ENCODE measurements around the gene SNX15. TPM values are rescaled to one million over a fixed set of nuclear protein-coding genes. Genes with fewer than 3 reads are reported as not detected.

Gene SNX15
- total RNA-seq, 4 donors from 2014 or later: 9.8 to 18.6 (median 13.9) TPM

- Histone ChIP-seq H3K4me1 (no peaks in the 10 kb centered on the region), H3K27ac (no peak overlapping the region), H3K9me3 (no peaks in the 10 kb centered on the region), H3K4me3 (no peak overlapping the region), H3K36me3 (no peaks in the 10 kb centered on the region), H3K27me3 (no peaks in the 10 kb centered on the region)
- DNase-seq: no peak
- 77% methylated on average over 6 of the region's 7 CpGs; no CpG with 5 or more reads in 1 of the 2 donors for WGBS, 2 donors
- TF ChIP-seq CTCF (IDR thresholded peaks at IDR 0.05): no peak
- no peak for TF ChIP-seq POLR2A (IDR thresholded peaks at IDR 0.05)
- intact Hi-C loops (cut with DNase I): no loop called here
Measured at GRCh38 chr11:65065851-65066250, 38.6 kb downstream of the SNX15 start.

- Histone ChIP-seq H3K36me3 (no peaks in the 10 kb centered on the region), H3K4me3 (no peak overlapping the region), H3K4me1 (no peaks in the 10 kb centered on the region), H3K27ac (no peak overlapping the region), H3K27me3 (no peaks in the 10 kb centered on the region), H3K9me3 (no peaks in the 10 kb centered on the region)
- no peak for DNase-seq
- TF ChIP-seq CTCF (IDR thresholded peaks at IDR 0.05) (no peak), POLR2A (IDR thresholded peaks at IDR 0.05) (no peak)
- WGBS, 2 donors: no CpG with 5 or more reads among the region's 11 CpGs
- intact Hi-C loops (cut with DNase I): no loop called here
Measured at GRCh38 chr11:65066315-65066714, 39.1 kb downstream of the SNX15 start.

- TF ChIP-seq CTCF (IDR thresholded peaks at IDR 0.05) (no peak), POLR2A (IDR thresholded peaks at IDR 0.05) (no peak)
- Histone ChIP-seq H3K4me1 (no peaks in the 10 kb centered on the region), H3K27me3 (no peaks in the 10 kb centered on the region), H3K36me3 (no peaks in the 10 kb centered on the region), H3K27ac (no peak overlapping the region), H3K4me3 (no peak overlapping the region), H3K9me3 (no peaks in the 10 kb centered on the region)
- 63 to 80% methylated on average over 2 of the region's 4 CpGs for WGBS, 2 donors
- DNase-seq: no peak
- intact Hi-C loops (cut with DNase I): no loop called here
Measured at GRCh38 chr11:65066805-65067291, 39.6 kb downstream of the SNX15 start.

GRCh38 chr11:65067446-65067845, 40.2 kb downstream of the SNX15 start:
- intact Hi-C loops (cut with DNase I): no loop called here
- H3K27me3 ChIP-seq: no peaks in the 10 kb centered on the region
- 89 to 100% methylated on average over 1 to 3 of the region's 10 CpGs for WGBS, 2 donors
- no peak overlapping the region for H3K27ac ChIP-seq
- DNase-seq: no peak
- H3K4me1 ChIP-seq: no peaks in the 10 kb centered on the region
- H3K9me3 ChIP-seq: no peaks in the 10 kb centered on the region
- TF ChIP-seq POLR2A (IDR thresholded peaks at IDR 0.05) (no peak), CTCF (IDR thresholded peaks at IDR 0.05) (no peak)
- H3K36me3 ChIP-seq: no peaks in the 10 kb centered on the region
- no peak overlapping the region for H3K4me3 ChIP-seq

GRCh38 chr11:65069217-65069616, 42.0 kb downstream of the SNX15 start:
- Histone ChIP-seq H3K27me3 (no peaks in the 10 kb centered on the region), H3K27ac (no peak overlapping the region), H3K4me3 (no peak overlapping the region), H3K4me1 (no peaks in the 10 kb centered on the region), H3K36me3 (no peaks in the 10 kb centered on the region), H3K9me3 (no peaks in the 10 kb centered on the region)
- TF ChIP-seq POLR2A (IDR thresholded peaks at IDR 0.05): no peak
- TF ChIP-seq CTCF (IDR thresholded peaks at IDR 0.05): no peak
- intact Hi-C loops (cut with DNase I): no loop called here
- DNase-seq: no peak
- WGBS, 2 donors: 33 to 59% methylated on average over 5 to 9 of the region's 9 CpGs
